DMS153 (cell line): Measurements from ENCODE around the gene PKDREJ.
A peak's percentile ranks its signal among the peaks of the same experiment; 100 is the strongest.
"Not testable (repeated sequence)": the region's sequence is repeated elsewhere in the genome, so short reads cannot be mapped to it uniquely, and the experiment has no call there.

Source experiments
- DNase-seq: peaks from one replicate; lab custom pipeline; 2025; lab: John Stamatoyannopoulos, UW

The PKDREJ gene, protein sequence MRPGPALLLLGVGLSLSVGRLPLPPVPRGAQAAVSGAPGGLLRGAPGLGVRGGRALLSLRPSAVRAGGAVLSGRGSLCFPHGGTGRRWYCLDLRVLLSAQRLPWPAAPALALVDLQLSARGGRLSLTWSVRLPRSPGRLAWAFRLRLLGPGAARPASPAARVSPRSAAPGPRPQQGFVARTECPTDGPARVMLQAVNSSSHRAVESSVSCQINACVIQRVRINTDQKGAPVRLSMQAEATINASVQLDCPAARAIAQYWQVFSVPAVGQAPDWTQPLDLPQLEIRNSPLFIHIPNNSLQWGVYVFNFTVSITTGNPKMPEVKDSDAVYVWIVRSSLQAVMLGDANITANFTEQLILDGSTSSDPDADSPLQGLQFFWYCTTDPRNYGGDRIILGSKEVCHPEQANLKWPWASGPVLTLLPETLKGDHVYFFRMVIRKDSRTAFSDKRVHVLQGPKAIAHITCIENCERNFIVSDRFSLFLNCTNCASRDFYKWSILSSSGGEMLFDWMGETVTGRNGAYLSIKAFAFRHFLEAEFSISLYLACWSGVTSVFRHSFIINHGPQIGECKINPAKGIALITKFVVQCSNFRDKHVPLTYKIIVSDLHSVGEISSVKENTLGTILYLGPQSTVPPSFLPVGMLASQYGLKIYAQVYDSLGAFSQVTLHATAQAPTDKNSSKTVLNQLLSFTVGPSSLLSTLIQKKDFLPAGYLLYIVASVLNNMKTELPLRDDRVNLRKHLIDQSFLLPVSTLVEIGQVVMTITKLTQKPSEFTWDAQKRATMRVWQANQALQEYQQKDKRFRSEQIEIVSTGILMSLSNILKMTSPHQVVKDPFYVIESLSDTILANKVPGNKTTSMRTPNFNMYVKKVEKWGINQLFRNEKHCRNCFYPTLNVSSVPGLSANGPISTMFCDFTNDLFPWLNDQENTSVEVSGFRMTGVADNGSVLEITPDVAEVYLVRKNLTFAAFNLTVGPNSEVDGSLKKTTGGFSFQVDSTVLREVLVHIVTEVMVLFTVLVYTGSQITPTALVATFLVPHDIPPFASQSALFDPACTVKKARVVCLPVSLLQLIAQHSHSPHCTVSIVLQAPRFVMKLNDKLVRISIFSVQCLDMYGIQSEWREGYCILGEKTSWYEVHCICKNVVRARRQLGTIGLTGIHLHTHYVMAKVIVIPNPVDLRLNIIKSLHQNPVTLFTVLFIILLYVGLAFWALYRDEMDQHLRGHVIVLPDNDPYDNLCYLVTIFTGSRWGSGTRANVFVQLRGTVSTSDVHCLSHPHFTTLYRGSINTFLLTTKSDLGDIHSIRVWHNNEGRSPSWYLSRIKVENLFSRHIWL (N-terminal part only)

GRCh38 chr22:46263216-46263590 lies at the start of gene PKDREJ:
Gene PKDREJ, minus strand, starts transcription at chr22:46263343. Its CDS starts 21 bp downstream, at chr22:46263322.
- DNase-seq: no peak

GRCh38 chr22:46312848-46313247 lies 49.7 kb upstream of the PKDREJ start:
- not testable (repeated sequence) for DNase-seq

DNA sequence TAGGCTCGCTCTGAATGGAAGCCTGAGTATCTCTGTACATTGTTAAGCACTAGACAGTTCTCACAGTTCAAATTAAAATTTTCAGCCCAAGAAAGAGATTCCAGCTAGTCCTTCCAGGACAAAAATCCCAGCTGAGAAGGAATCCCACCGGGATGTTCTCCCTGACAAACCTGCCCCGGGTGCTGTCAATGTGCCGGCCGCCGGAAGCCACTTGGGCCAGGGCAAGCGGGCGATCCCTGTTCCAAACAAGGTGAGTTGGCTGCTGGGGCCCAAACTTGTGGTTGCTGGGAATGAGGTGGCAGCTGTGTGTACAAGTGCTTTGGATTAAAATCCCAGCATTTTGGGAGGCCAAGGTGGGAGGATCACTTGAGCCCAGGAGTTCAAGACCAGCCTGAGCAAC lies 48.9 kb upstream of the PKDREJ start:
- no peak for DNase-seq

- DNase-seq: no peak
These were observed 46.5 kb upstream of the PKDREJ start for GRCh38 chr22:46309526-46310085.

GRCh38 chr22:46308283-46308988 lies 45.3 kb upstream of the PKDREJ start:
- no peak for DNase-seq

DNA sequence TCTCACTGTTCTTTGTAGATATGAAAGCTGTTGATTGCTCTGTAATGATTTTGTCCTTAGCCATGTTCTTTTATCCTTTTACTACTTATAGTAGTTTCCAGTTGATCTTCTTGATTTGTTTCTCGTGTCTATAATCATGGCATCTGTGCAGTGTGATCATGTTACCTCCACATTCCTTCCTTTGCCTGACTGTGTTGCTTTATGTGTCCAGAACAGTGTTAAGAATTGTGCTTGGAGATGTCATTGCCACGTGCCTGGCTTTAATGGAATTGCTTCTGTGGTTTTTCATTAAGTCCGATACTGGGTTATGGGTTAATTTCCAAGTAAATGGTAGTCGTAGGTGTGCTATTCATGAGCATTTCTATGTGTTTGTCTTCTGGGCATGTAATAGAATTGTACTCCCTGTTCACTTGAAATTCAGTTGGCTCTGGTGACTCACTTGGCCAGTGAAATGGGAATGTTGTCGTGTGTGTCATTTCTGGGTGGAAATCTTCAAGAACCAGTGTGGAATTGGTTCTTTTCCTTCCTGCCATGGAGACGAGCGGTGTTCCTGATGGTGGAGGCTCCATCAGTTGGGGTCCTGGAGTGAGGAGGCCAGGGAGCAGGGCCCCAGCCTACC lies 40.3 kb upstream of the PKDREJ start:
- DNase-seq: no peak

DNA sequence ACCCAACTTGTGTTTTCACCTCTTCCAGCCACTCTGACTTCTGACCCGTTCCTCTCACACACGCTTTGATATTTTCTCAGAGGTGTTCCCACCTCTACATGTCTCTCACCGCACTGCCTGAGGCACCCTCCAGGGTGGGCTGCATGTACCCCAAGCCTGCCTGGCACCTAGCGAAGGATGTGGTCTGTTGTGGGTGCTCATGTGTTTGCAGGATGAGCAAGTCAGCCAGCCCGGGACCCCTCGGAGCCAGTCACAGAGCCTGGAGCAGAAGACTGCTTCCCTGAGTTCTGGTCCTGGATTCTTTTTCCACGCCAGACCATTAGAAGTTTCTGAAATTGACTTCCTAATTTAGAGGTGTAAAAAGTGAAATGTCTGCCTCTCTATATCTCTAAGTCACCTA lies 37.3 kb upstream of the PKDREJ start:
- no peak for DNase-seq

- no peak for DNase-seq
These were observed 36.0 kb upstream of the PKDREJ start for GRCh38 chr22:46299101-46299500.

DNA sequence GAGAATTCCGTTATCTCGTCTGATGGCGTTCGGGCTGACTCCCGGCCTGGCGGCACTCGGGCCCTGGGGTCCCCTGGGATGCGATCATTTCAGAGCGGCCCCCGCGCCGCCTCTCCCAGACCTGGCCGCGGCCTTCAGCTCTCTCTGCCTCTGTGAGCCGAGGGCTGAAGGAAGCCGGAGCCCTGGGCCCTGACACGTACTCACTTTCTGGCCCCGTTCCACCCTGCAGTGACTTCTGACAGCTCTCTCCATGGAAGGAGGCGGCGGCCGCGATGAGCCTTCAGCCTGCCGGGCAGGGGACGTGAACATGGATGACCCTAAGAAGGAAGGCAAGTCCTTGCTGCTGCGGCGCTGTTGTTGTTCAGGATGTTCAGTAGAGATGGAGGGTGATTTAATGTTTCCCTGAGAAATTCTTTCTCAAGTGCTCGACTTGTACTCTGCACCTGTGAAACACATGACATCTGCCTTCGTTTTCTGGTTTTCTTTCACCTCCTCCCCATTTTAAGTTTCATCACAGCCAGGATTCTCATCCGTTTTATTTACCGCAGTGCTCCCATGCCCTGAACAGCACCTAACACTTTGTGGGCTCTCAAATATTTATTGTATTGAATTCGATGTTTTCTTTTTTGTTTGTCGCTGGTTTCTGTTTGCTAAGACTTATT lies 34.1 kb upstream of the PKDREJ start:
- DNase-seq: no peak

DNA sequence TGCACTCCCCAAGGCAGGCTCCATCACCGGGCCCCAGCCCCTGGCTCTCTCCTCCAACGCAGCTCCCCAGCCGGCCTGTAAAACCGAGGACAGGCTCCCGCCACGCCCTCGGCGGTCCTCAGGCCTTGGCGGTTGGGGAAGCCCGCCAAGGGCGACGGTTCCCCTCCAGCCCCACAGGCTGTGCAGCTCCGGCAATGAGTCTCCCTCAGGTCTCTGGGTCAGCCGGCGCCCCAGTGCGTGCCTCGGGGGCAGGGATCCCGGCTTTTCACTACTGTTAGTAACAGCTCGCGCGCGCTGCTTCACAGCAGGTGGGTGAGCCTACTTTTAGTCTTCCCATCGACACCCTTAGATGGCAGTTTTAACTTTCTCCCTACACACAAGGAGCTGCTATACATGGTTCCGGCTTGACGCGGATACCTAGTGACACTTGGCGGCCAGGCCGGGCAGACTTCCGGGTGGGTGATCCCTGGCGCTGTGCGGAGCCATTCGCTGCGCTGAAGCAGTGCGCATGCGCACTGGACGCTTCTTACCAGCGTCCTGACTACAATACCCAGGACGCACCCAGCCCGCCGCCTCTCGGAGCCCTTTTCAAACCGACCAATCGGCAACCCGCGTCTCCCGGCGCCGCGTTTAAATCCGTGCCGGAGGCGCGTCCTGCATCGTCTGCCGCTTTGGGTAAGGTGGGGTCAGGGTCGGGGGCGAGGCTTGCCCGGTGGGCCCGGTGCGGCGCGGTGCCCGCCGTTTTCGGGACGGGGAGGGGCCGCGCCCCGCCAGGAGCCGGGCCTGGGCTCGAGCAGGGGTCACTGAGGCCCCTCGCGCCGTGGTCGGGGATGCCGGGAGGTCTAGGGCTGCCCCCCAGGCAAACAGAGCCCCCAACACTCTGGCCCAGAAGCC lies 33.4 kb upstream of the PKDREJ start, which contains the start of gene GTSE1:
Gene GTSE1 (plus strand): TSS at position 614 of the 894 bp plus-strand sequence. CDS start 531 bp downstream, outside the sequence.
- peak; percentile 98 for DNase-seq

- DNase-seq: no peak
These were observed 32.3 kb upstream of the PKDREJ start for GRCh38 chr22:46295277-46295971.

DNA sequence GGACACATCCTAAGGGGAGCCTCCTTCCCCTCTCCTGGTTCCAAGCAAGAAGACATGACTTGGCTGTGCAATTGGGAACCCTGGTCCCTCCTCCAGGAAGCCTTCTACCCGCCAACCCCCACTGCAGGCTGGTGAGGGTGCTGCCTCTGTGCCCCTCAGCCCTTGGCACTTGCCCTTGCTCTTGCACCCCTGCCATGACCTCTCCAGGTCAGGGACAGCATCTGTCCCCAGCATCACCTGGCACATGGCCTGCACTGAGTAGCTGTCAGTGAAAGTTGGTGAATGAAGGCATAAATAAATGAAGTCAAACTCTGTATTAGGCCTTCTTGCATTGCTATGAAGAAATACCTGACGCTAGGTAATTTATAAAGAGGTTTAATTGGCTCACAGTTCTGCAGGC lies 31.6 kb upstream of the PKDREJ start:
- no peak for DNase-seq

DNA sequence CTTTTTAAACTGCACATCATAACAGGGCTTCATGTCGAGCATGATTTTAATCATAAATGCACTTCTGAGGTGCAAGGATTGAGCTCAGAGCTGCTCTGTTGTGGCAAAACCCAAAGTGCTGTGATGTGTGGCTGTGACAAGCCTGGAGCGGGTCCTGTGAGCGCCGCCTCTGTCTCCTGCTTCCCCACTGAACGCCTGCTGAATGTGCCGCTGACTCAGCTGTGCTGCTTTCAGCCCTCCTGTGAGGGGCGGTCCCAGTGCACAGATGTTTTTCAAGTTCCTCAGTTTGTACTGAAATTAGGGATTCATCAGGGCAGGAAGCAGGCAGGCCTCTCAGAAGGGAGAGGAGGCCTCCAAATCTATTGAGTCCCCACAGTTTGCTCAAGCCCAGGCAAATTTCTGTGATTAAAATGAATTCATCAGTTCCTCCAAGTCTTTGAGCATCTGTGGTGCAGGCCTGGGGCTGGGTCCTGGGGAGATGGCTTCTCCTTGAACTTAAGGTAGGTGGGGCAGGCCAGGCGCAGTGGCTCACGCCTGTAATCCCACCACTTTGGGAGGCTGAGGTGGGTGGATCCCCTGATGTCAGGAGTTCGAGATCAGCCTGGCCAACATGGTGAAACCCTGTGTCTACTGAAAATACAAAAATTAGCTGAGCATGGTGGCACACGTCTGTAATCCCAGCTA lies 30.6 kb upstream of the PKDREJ start:
- no peak for DNase-seq

GRCh38 chr22:46292732-46293131 lies 29.6 kb upstream of the PKDREJ start:
- no peak for DNase-seq

- DNase-seq: no peak
These were observed 29.0 kb upstream of the PKDREJ start for GRCh38 chr22:46292173-46292572.

GRCh38 chr22:46290843-46291785 lies 28.0 kb upstream of the PKDREJ start:
- DNase-seq: no peak
